Measurements from ENCODE around the gene NDUFA5. TPM values are rescaled to one million over a fixed set of nuclear protein-coding genes. Genes with fewer than 3 reads are reported as not detected.

NDUFA5 gene
- polyA plus RNA-seq (2013, experiment 1 of 2), result 69.3 TPM
- polyA plus RNA-seq (2013, experiment 2 of 2), result 71.5 TPM

DNA sequence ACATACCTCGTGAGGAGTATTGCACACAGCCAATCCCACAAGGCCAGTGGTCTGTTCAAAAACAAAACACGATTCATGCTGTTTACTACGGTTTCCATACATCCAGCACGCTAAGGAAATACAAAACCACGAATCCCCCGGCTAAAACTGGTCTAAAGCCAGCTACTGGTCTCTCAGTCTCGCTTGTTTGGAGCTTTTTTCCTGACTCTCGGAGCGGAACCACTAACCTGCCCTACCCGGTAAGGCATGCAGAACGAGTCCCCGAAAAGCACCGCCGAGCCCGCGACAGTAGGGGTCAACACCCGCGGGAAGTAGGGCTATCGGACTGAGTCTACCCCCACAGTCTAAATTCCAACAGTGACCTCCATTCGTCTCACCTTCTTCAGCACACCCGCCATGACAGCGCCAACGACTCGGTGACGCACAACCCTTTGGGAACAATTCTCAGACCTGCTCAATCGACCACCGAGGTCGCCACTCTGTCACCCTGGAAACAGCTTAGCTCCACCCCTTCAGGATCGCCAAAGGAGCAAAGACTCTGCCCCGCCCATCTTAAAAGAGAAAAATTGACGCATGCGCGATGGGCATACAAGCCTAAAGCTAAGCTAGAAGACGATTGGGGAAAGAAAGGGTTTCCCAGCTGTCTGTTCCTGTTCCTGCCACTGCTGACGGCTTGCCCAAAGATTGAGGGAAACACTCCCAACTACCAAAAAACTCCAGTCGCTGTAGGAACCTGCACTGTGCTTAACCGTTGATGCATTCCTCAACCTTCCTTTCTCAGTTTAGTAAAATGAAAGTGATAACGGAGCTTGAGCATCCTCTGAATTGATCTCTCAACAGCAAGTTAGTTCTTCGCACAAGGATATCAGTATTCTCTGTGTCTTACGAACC is at the start of gene NDUFA5:
Gene NDUFA5 (minus strand): TSS at position 421 of the 891 bp plus-strand sequence. CDS start 23 bp downstream, at position 398.
- H4K91ac ChIP-seq (ENCODE audit: low read depth, low read length, poor library complexity), result no peak within 1 kb of the TSS
- H3K27me3 ChIP-seq (ENCODE audit: control insufficient read depth in 3 of 3, insufficient read depth in 3 of 3, low read depth in 1 of 3, low read length in 3 of 3), result no peaks in the 10 kb centered on the region
- H3K79me1 ChIP-seq (ENCODE audit: low read depth, low read length), result peaks cover 2% of the 10 kb centered on the region
- H3K4ac ChIP-seq (ENCODE audit: low read length), result no peak within 1 kb of the TSS
- H4K8ac ChIP-seq (ENCODE audit: low read depth, low read length), result no peak within 1 kb of the TSS
- H2AK5ac ChIP-seq (ENCODE audit: low read depth, low read length), result no peak within 1 kb of the TSS
- whole genome bisulfite sequencing, 2 donors (ENCODE audit: extremely low coverage in 2 of 2, insufficient read length in 2 of 2, insufficient replicate concordance in 1 of 2), result no CpG with 5 or more reads among the region's 40 CpGs
- peaks cover 0 to 3% of the 10 kb centered on the region in 2 donors for H3K4me1 ChIP-seq (ENCODE audit: control insufficient read depth in 2 of 2, insufficient read depth in 1 of 2, low read depth in 1 of 2, low read length in 2 of 2)
- H3K18ac ChIP-seq (ENCODE audit: low read length), result peak within 1 kb of the TSS; percentile 58
- no peak within 1 kb of the TSS for H3K14ac ChIP-seq (ENCODE audit: low read length)
- peak within 1 kb of the TSS; percentile 72 for H3K4me2 ChIP-seq (ENCODE audit: insufficient read depth, low read length, poor library complexity, severe bottlenecking)
- H2AFZ ChIP-seq (ENCODE audit: low read length), result peak within 1 kb of the TSS; percentile 78
- H2BK15ac ChIP-seq (ENCODE audit: low read length), result no peak within 1 kb of the TSS
- H2BK12ac ChIP-seq (ENCODE audit: low read length), result no peak within 1 kb of the TSS
- peak within 1 kb of the TSS; percentile 69 to 97 for H3K4me3 ChIP-seq (ENCODE audit: low read length in 2 of 2)
- peak within 1 kb of the TSS; percentile 87 for H3K9ac ChIP-seq (ENCODE audit: low read depth, low read length, poor library complexity)
- peak; percentile 98 for DNase-seq (ENCODE audit: low spot score)
- H3K36me3 ChIP-seq (replicated peaks in 1 of 2; ENCODE audit: control insufficient read depth in 2 of 2, insufficient read depth in 2 of 2, low read length in 2 of 2), result peaks cover 2 to 38% of the 10 kb centered on the region in 2 donors
- no peak within 1 kb of the TSS for H3K23ac ChIP-seq (ENCODE audit: low read depth, low read length, poor library complexity)
- no peaks in the 10 kb centered on the region for H3K9me3 ChIP-seq (replicated peaks in 1 of 2; ENCODE audit: control insufficient read depth in 2 of 2, insufficient read depth in 1 of 2, low read depth in 1 of 2, low read length in 2 of 2)
- H2BK120ac ChIP-seq (ENCODE audit: low read depth, low read length), result no peak within 1 kb of the TSS
- H3K27ac ChIP-seq (replicated peaks; ENCODE audit: low read length), result peak within 1 kb of the TSS; percentile 44
- H2BK5ac ChIP-seq (ENCODE audit: low read length), result no peak within 1 kb of the TSS

DNA sequence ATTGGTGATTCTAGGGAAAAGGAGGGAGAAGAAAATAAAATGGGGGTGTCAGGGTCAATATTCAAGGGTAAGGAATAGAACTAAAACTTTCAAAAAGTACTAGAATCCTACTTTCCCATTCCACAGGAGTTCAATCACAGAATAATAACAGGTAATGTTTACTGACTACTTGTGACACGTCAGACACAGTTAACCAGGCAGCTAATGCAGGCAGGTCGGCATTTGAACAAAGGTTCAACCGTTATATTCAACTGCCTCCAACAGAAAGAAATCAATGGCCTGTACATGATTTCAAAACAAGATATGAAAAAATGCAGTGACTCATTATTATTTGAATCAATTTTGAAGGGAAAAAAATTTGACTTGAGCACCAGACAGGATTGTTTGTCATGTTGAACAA is 47.1 kb upstream of the NDUFA5 start:
- Histone ChIP-seq H3K27me3 (ENCODE audit: control insufficient read depth in 3 of 3, insufficient read depth in 3 of 3, low read depth in 1 of 3, low read length in 3 of 3) (no peaks in the 10 kb centered on the region), H3K9me3 (replicated peaks in 1 of 2; ENCODE audit: control insufficient read depth in 2 of 2, insufficient read depth in 1 of 2, low read depth in 1 of 2, low read length in 2 of 2) (no peaks in the 10 kb centered on the region), H2BK5ac (ENCODE audit: low read length) (no peak overlapping the region), H3K36me3 (replicated peaks in 1 of 2; ENCODE audit: control insufficient read depth in 2 of 2, insufficient read depth in 2 of 2, low read length in 2 of 2) (no peaks in the 10 kb centered on the region), H2AFZ (ENCODE audit: low read length) (no peak overlapping the region), H3K23ac (ENCODE audit: low read depth, low read length, poor library complexity) (no peak overlapping the region), H3K27ac (replicated peaks; ENCODE audit: low read length) (no peak overlapping the region), H4K8ac (ENCODE audit: low read depth, low read length) (no peak overlapping the region), H3K4me1 (ENCODE audit: control insufficient read depth in 2 of 2, insufficient read depth in 1 of 2, low read depth in 1 of 2, low read length in 2 of 2) (no peaks in the 10 kb centered on the region), H4K91ac (ENCODE audit: low read depth, low read length, poor library complexity) (no peak overlapping the region), H3K9ac (ENCODE audit: low read depth, low read length, poor library complexity) (no peak overlapping the region), H3K4ac (ENCODE audit: low read length) (no peak overlapping the region), H2BK15ac (ENCODE audit: low read length) (no peak overlapping the region), H3K14ac (ENCODE audit: low read length) (no peak overlapping the region), H2AK5ac (ENCODE audit: low read depth, low read length) (no peak overlapping the region), H2BK12ac (ENCODE audit: low read length) (no peak overlapping the region), H3K18ac (ENCODE audit: low read length) (no peak overlapping the region), H3K4me2 (ENCODE audit: insufficient read depth, low read length, poor library complexity, severe bottlenecking) (no peak overlapping the region), H3K4me3 (ENCODE audit: low read length in 2 of 2) (no peak overlapping the region), H2BK120ac (ENCODE audit: low read depth, low read length) (no peak overlapping the region), H3K79me1 (ENCODE audit: low read depth, low read length) (no peaks in the 10 kb centered on the region)
- no CpG with 5 or more reads among the region's 3 CpGs for whole genome bisulfite sequencing, 2 donors (ENCODE audit: extremely low coverage in 2 of 2, insufficient read length in 2 of 2, insufficient replicate concordance in 1 of 2)
- DNase-seq (ENCODE audit: low spot score), result no peak

DNA sequence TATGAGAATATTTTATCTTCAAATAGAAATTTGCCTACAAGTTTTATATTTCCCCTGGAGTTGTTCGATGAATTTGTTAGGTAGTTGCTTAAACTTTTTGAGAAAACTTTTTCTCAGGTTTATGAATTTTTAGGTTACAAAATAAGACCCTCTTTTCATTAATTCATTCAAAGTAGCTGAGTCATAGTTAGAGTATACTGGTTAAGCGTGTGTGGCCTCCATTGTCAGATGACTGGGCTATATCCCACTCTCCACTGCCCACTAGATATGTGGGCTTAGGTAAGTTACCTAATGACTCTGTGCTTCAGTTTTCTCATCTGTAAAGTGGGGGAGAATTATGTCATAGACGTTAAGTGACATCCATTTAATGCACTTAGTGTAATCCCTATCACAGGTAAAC is 45.0 kb upstream of the NDUFA5 start:
- H4K91ac ChIP-seq (ENCODE audit: low read depth, low read length, poor library complexity), result no peak overlapping the region

DNA sequence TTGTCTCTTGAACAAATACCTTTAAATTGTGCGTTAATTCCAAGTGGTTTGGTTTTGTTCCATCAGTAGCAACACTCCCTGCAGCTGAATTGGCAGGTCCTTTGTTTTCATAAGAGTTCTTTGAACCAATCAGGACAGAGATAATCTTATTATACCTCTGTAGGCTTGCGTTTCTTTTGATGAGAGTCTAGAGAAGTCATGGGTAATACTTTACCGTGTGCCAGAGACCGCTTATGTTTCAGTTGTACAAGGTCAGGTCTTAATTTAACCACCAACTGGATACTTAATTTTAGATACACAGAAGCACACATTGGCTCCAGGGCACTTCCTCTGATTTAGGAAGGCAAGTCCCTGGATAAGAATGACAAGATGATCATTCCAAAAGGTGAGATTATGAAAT is 43.9 kb upstream of the NDUFA5 start, which contains the start of gene ASB15:
Gene ASB15 (plus strand): TSS at position 292 of the 400 bp plus-strand sequence. CDS start 12,682 bp downstream, outside the sequence.
- Histone ChIP-seq H4K91ac (ENCODE audit: low read depth, low read length, poor library complexity) (no peak within 1 kb of the TSS), H2BK120ac (ENCODE audit: low read depth, low read length) (no peak within 1 kb of the TSS), H3K14ac (ENCODE audit: low read length) (no peak within 1 kb of the TSS), H2AFZ (ENCODE audit: low read length) (no peak within 1 kb of the TSS), H3K36me3 (replicated peaks in 1 of 2; ENCODE audit: control insufficient read depth in 2 of 2, insufficient read depth in 2 of 2, low read length in 2 of 2) (no peaks in the 10 kb centered on the region), H3K18ac (ENCODE audit: low read length) (no peak within 1 kb of the TSS), H3K9ac (ENCODE audit: low read depth, low read length, poor library complexity) (no peak within 1 kb of the TSS), H2AK5ac (ENCODE audit: low read depth, low read length) (no peak within 1 kb of the TSS), H3K79me1 (ENCODE audit: low read depth, low read length) (no peaks in the 10 kb centered on the region), H3K4me1 (ENCODE audit: control insufficient read depth in 2 of 2, insufficient read depth in 1 of 2, low read depth in 1 of 2, low read length in 2 of 2) (no peaks in the 10 kb centered on the region), H2BK12ac (ENCODE audit: low read length) (no peak within 1 kb of the TSS), H3K4me2 (ENCODE audit: insufficient read depth, low read length, poor library complexity, severe bottlenecking) (no peak within 1 kb of the TSS), H3K27me3 (ENCODE audit: control insufficient read depth in 3 of 3, insufficient read depth in 3 of 3, low read depth in 1 of 3, low read length in 3 of 3) (no peaks in the 10 kb centered on the region), H3K9me3 (replicated peaks in 1 of 2; ENCODE audit: control insufficient read depth in 2 of 2, insufficient read depth in 1 of 2, low read depth in 1 of 2, low read length in 2 of 2) (no peaks in the 10 kb centered on the region), H2BK5ac (ENCODE audit: low read length) (no peak within 1 kb of the TSS), H2BK15ac (ENCODE audit: low read length) (no peak within 1 kb of the TSS), H3K27ac (replicated peaks; ENCODE audit: low read length) (no peak within 1 kb of the TSS), H3K23ac (ENCODE audit: low read depth, low read length, poor library complexity) (no peak within 1 kb of the TSS), H4K8ac (ENCODE audit: low read depth, low read length) (no peak within 1 kb of the TSS), H3K4ac (ENCODE audit: low read length) (no peak within 1 kb of the TSS), H3K4me3 (ENCODE audit: low read length in 2 of 2) (no peak within 1 kb of the TSS)
- no CpG with 5 or more reads among the region's 4 CpGs for WGBS, 2 donors (ENCODE audit: extremely low coverage in 2 of 2, insufficient read length in 2 of 2, insufficient replicate concordance in 1 of 2)
- no peak for DNase-seq (ENCODE audit: low spot score)

More for the DNA sequence above, 45.0 kb upstream of the NDUFA5 start:
- H2BK120ac ChIP-seq (ENCODE audit: low read depth, low read length), result no peak overlapping the region
- no peak overlapping the region for H3K27ac ChIP-seq (replicated peaks; ENCODE audit: low read length)
- no peaks in the 10 kb centered on the region for H3K27me3 ChIP-seq (ENCODE audit: control insufficient read depth in 3 of 3, insufficient read depth in 3 of 3, low read depth in 1 of 3, low read length in 3 of 3)
- H3K4me2 ChIP-seq (ENCODE audit: insufficient read depth, low read length, poor library complexity, severe bottlenecking), result no peak overlapping the region
- H3K79me1 ChIP-seq (ENCODE audit: low read depth, low read length), result no peaks in the 10 kb centered on the region
- no peaks in the 10 kb centered on the region for H3K9me3 ChIP-seq (replicated peaks in 1 of 2; ENCODE audit: control insufficient read depth in 2 of 2, insufficient read depth in 1 of 2, low read depth in 1 of 2, low read length in 2 of 2)
- H4K8ac ChIP-seq (ENCODE audit: low read depth, low read length), result no peak overlapping the region
- H2AFZ ChIP-seq (ENCODE audit: low read length), result no peak overlapping the region
- H3K14ac ChIP-seq (ENCODE audit: low read length), result no peak overlapping the region
- H3K23ac ChIP-seq (ENCODE audit: low read depth, low read length, poor library complexity), result no peak overlapping the region
- H3K4me1 ChIP-seq (ENCODE audit: control insufficient read depth in 2 of 2, insufficient read depth in 1 of 2, low read depth in 1 of 2, low read length in 2 of 2), result no peaks in the 10 kb centered on the region
- no peak overlapping the region for H2AK5ac ChIP-seq (ENCODE audit: low read depth, low read length)
- H3K9ac ChIP-seq (ENCODE audit: low read depth, low read length, poor library complexity), result no peak overlapping the region
- H2BK15ac ChIP-seq (ENCODE audit: low read length), result no peak overlapping the region
- no peak for DNase-seq (ENCODE audit: low spot score)
- no CpG with 5 or more reads among the region's 3 CpGs for WGBS, 2 donors (ENCODE audit: extremely low coverage in 2 of 2, insufficient read length in 2 of 2, insufficient replicate concordance in 1 of 2)
- no peaks in the 10 kb centered on the region for H3K36me3 ChIP-seq (replicated peaks in 1 of 2; ENCODE audit: control insufficient read depth in 2 of 2, insufficient read depth in 2 of 2, low read length in 2 of 2)
- H2BK5ac ChIP-seq (ENCODE audit: low read length), result no peak overlapping the region
- H3K4me3 ChIP-seq (ENCODE audit: low read length in 2 of 2), result no peak overlapping the region
- no peak overlapping the region for H3K4ac ChIP-seq (ENCODE audit: low read length)
- H2BK12ac ChIP-seq (ENCODE audit: low read length), result no peak overlapping the region
- no peak overlapping the region for H3K18ac ChIP-seq (ENCODE audit: low read length)

Measured in neuronal stem cell (in vitro differentiated cells).